Lower leg skin (tissue), 3 donors: Measurements from ENCODE around the gene CYSLTR1.

Source experiments
- POLR2A ChIP-seq, 2 donors: fragments of 450-650 bp; IDR thresholded peaks; one replicate each; pipeline ENCODE4 v1.6.1; 2016 to 2017; ENCODE audit warnings: antibody characterized with exemption in 2 of 2, mild to moderate bottlenecking in 1 of 2, moderate library complexity in 1 of 2
- TF ChIP-seq, protein P1 (sequence below), 3 donors: fragments of 450-650 bp; IDR thresholded peaks; one replicate each; pipeline ENCODE4 v1.5.1; 2016; ENCODE audit warnings: antibody characterized with exemption in 3 of 3, mild to moderate bottlenecking in 3 of 3, moderate library complexity in 2 of 3

DNA sequence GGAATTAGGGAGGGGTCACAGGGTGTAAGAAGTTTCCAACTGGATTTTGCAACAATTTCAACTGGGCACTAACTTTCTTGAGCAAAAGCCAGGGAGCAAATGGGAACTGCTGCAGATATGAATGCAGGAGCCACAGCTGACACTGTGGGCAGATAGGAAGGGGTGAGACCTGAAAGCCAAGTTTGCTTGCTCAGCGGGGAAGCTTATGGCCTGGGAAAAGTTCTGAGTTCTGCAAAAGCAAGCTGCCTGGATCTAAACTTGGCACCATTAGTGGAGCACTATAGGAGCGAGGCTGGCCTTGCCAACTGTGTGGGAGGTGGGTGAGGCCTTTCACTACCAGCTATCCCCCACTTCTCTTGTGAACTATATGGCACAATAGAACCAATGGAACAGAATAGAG, 11.1 kb downstream of the CYSLTR1 start:
- TF ChIP-seq, protein P1, sequence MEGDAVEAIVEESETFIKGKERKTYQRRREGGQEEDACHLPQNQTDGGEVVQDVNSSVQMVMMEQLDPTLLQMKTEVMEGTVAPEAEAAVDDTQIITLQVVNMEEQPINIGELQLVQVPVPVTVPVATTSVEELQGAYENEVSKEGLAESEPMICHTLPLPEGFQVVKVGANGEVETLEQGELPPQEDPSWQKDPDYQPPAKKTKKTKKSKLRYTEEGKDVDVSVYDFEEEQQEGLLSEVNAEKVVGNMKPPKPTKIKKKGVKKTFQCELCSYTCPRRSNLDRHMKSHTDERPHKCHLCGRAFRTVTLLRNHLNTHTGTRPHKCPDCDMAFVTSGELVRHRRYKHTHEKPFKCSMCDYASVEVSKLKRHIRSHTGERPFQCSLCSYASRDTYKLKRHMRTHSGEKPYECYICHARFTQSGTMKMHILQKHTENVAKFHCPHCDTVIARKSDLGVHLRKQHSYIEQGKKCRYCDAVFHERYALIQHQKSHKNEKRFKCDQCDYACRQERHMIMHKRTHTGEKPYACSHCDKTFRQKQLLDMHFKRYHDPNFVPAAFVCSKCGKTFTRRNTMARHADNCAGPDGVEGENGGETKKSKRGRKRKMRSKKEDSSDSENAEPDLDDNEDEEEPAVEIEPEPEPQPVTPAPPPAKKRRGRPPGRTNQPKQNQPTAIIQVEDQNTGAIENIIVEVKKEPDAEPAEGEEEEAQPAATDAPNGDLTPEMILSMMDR (IDR thresholded peaks at IDR 0.05): no peak
- TF ChIP-seq POLR2A (IDR thresholded peaks at IDR 0.05): no peak
